Stimulated activated CD8-positive, alpha-beta memory T cell treated with anti-CD3 and anti-CD28 coated beads, Interleukin-12 subunit alpha, Interleukin-12 subunit beta, amount 100 ng/mL, for 24 hours (primary cell): ENCODE measurements around the gene B3GLCT.

Source experiments
- DNase-seq: peaks from one replicate; pipeline ENCODE4 v3.0.0-alpha.2; 2020; ENCODE audit errors: extremely low read depth

The B3GLCT gene

GRCh38 chr13:31223640-31224039 lies 23.9 kb downstream of the B3GLCT start:
- no peak for DNase-seq

- DNase-seq = no peak
Measured at GRCh38 chr13:31224174-31224669, 24.4 kb downstream of the B3GLCT start.

- DNase-seq = no peak
Measured at GRCh38 chr13:31224963-31225559, 25.3 kb downstream of the B3GLCT start.

- no peak for DNase-seq
Measured at GRCh38 chr13:31225998-31226675, 26.4 kb downstream of the B3GLCT start.

GRCh38 chr13:31227063-31227462 lies 27.3 kb downstream of the B3GLCT start:
- DNase-seq = no peak

- no peak for DNase-seq
Measured at GRCh38 chr13:31227870-31228269, 28.1 kb downstream of the B3GLCT start.

GRCh38 chr13:31234729-31235128 lies 35.0 kb downstream of the B3GLCT start:
- DNase-seq = no peak

- DNase-seq = no peak
Measured at GRCh38 chr13:31236211-31236786, 36.5 kb downstream of the B3GLCT start.

- no peak for DNase-seq
Measured at GRCh38 chr13:31240921-31241320, 41.1 kb downstream of the B3GLCT start.

- DNase-seq = no peak
Measured at GRCh38 chr13:31242367-31242766, 42.6 kb downstream of the B3GLCT start.

- DNase-seq = no peak
Measured at GRCh38 chr13:31242916-31243315, 43.1 kb downstream of the B3GLCT start.

- DNase-seq = no peak
Measured at GRCh38 chr13:31245598-31246373, 46.0 kb downstream of the B3GLCT start.

- DNase-seq = no peak
Measured at GRCh38 chr13:31246918-31247317, 47.1 kb downstream of the B3GLCT start.

- DNase-seq = no peak
Measured at GRCh38 chr13:31248361-31248760, 48.6 kb downstream of the B3GLCT start.

GRCh38 chr13:31248965-31249539 lies 49.3 kb downstream of the B3GLCT start:
- DNase-seq = no peak

- DNase-seq = no peak
Measured at GRCh38 chr13:31250435-31250834, 50.7 kb downstream of the B3GLCT start.

- no peak for DNase-seq
Measured at GRCh38 chr13:31261241-31261640, 61.5 kb downstream of the B3GLCT start.

- no peak for DNase-seq
Measured at GRCh38 chr13:31263346-31263745, 63.6 kb downstream of the B3GLCT start.

- no peak for DNase-seq
Measured at GRCh38 chr13:31264151-31264550, 64.4 kb downstream of the B3GLCT start.

- DNase-seq = no peak
Measured at GRCh38 chr13:31267126-31267784, 67.5 kb downstream of the B3GLCT start.

- no peak for DNase-seq
Measured at GRCh38 chr13:31274390-31274789, 74.6 kb downstream of the B3GLCT start.

- no peak for DNase-seq
Measured at GRCh38 chr13:31276421-31276820, 76.6 kb downstream of the B3GLCT start.
